Stomach smooth muscle (tissue), 2 donors: Measurements from ENCODE around the gene PELI2.

Source experiments
- H3K27ac ChIP-seq: one replicate; pipeline ENCODE4 v1.7.0; 2013; ENCODE audit warnings: mild to moderate bottlenecking, low read length, inconsistent platforms
- H3K27me3 ChIP-seq, 2 donors: one replicate each; pipeline ENCODE4 v1.7.0; 2013; ENCODE audit warnings: low read length in 2 of 2; ENCODE audit not compliant: insufficient read depth in 2 of 2, control insufficient read depth in 1 of 2
- H3K36me3 ChIP-seq, 2 donors: one replicate each; pipeline ENCODE4 v1.7.0; 2013; ENCODE audit warnings: low read length in 2 of 2; ENCODE audit not compliant: control insufficient read depth in 2 of 2, insufficient read depth in 2 of 2
- H3K4me1 ChIP-seq: one replicate; pipeline ENCODE4 v1.7.0; 2013; ENCODE audit warnings: low read length; ENCODE audit not compliant: control insufficient read depth, insufficient read depth
- H3K4me3 ChIP-seq, 2 donors: one replicate each; pipeline ENCODE4 v1.7.0; 2013; ENCODE audit warnings: low read length in 2 of 2
- H3K9ac ChIP-seq, 2 donors: one replicate each; pipeline ENCODE4 v1.7.0; 2013; ENCODE audit warnings: low read length in 2 of 2, mild to moderate bottlenecking in 1 of 2
- H3K9me3 ChIP-seq, 2 donors: one replicate each; pipeline ENCODE4 v1.7.0; 2013; ENCODE audit warnings: low read length in 2 of 2; ENCODE audit not compliant: control insufficient read depth in 2 of 2
- donor health status: healthy.
- donor health status: Pancreatic carcinoma.

The PELI2 gene

DNA sequence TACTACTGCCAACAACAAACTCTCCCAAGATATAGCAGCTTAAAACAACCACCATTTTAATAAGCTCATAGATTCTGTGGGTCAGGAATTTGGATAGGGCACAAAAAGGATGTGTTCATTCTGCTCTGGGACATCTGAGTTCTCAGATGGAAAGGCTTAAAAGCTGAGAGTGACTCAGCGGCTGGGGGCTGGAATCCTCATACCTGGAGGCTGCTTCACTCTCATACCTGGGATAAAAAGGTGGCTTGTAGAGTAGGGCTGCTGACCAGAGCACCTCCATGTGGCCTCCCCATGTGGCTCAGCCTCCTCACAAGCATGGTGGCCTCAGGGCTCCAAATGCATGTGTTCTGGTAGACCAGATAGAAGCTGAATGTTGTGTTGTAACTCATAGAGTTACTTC, 20.2 kb upstream of the PELI2 start:
- H3K36me3 ChIP-seq: no peaks in the 10 kb centered on the region
- H3K9ac ChIP-seq: no peak overlapping the region
- no peaks in the 10 kb centered on the region for H3K4me1 ChIP-seq
- no peaks in the 10 kb centered on the region for H3K27me3 ChIP-seq
- no peaks in the 10 kb centered on the region for H3K9me3 ChIP-seq
- no peak overlapping the region for H3K4me3 ChIP-seq
- H3K27ac ChIP-seq: no peak overlapping the region

DNA sequence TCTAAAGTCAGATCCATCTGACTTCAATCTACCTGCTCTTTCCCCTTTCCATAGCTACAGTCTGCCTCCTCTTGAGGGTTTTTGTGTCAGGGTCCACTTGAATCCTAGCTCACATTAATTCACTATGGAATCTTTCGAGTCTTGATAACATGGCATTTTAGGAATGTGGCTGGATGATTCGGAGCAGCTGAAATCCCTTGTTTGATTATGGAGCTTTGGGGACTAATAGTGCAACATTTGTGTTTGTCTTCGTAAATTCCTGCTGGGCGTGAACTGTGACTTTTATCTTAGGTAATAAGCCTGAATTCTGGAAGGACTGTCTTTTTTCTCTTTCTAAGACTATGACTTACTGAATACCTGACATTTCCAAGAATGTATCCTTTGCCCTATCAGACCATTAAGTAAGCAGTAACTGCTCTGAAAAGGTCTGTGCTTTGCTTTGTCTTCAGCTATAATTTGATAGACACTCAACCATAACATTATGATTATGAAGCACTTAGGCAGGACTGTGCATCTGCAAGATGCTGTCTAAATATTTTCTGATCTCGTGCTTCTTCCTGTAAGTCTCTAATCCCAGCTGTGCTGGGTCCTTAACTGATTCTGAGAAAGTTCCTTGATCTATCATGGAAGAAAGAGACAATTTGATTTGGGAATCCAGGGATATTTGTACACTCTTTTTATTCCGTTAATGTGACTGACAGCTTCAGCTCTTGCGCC, 19.0 kb upstream of the PELI2 start:
- Histone ChIP-seq H3K4me3 (no peak overlapping the region), H3K36me3 (no peaks in the 10 kb centered on the region), H3K4me1 (no peaks in the 10 kb centered on the region), H3K27ac (no peak overlapping the region), H3K27me3 (no peaks in the 10 kb centered on the region), H3K9me3 (no peaks in the 10 kb centered on the region), H3K9ac (no peak overlapping the region)

DNA sequence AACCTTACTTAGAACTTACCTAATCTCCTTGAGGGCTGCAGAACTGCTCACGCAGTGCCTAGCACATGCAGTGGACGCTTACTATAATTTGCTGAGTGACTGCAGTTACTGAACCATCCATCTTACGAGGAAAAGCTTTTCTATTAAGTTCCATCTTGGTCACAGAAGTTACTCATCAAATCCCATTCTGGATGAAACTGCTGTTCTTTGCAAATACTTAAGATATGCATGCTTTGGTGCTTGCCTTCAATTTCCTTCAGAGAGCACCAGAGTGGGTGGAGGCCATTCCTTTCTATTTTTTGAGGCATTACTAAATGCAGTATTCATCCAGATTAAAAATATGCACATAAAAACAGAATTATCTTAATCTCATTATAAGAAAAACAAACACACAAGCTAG, 17.7 kb upstream of the PELI2 start:
- Histone ChIP-seq H3K9me3 (no peaks in the 10 kb centered on the region), H3K27me3 (no peaks in the 10 kb centered on the region), H3K36me3 (no peaks in the 10 kb centered on the region), H3K4me1 (no peaks in the 10 kb centered on the region), H3K27ac (no peak overlapping the region), H3K9ac (no peak overlapping the region), H3K4me3 (no peak overlapping the region)

DNA sequence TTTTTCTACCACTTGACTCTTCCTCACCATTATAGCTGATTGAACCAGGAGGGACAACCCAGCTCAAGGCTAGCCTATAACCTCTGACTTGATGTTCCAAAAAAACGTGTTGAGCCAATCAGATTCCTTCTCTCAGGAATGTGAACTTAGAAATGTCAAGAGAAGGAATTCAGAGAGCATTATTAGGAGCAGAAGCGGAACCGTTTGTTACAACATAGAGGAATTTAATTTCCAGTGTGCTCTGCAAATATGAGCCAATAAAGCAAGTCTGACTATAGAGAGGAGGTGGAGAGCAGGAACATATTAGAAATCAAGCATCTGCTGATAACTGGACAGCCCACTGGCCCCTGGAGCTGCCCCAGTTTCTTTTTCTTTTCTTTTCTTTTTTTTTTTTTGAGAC, 15.3 kb upstream of the PELI2 start:
- H3K27me3 ChIP-seq: no peaks in the 10 kb centered on the region
- H3K27ac ChIP-seq: no peak overlapping the region
- no peak overlapping the region for H3K4me3 ChIP-seq

DNA sequence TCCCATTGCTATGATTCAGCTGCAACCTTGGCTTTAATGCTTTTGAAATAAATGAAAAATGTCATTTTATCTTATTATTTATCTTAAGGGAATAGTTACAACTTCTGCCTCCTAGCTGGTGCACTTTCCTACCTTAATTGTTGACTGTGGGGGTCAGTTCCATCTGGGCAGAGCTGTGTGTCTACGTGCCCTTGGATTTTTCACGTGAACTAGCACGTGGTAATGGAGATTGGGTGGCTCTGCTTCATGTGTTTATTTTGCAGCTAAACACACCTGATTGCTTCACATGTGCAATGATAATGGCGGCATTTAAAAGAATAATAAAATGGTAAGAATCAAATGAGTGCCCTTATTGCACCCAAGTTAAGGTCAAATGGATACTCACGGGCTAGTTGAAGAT, 10.6 kb upstream of the PELI2 start:
- no peak overlapping the region for H3K27ac ChIP-seq
- H3K9ac ChIP-seq: no peak overlapping the region
- H3K4me3 ChIP-seq: no peak overlapping the region
- no peaks in the 10 kb centered on the region for H3K9me3 ChIP-seq
- H3K4me1 ChIP-seq: no peaks in the 10 kb centered on the region
- H3K27me3 ChIP-seq: no peaks in the 10 kb centered on the region
- H3K36me3 ChIP-seq: no peaks in the 10 kb centered on the region

More for the DNA sequence above, 15.3 kb upstream of the PELI2 start:
- no peaks in the 10 kb centered on the region for H3K4me1 ChIP-seq
- no peaks in the 10 kb centered on the region for H3K36me3 ChIP-seq
- H3K9me3 ChIP-seq: no peaks in the 10 kb centered on the region
- H3K9ac ChIP-seq: no peak overlapping the region

DNA sequence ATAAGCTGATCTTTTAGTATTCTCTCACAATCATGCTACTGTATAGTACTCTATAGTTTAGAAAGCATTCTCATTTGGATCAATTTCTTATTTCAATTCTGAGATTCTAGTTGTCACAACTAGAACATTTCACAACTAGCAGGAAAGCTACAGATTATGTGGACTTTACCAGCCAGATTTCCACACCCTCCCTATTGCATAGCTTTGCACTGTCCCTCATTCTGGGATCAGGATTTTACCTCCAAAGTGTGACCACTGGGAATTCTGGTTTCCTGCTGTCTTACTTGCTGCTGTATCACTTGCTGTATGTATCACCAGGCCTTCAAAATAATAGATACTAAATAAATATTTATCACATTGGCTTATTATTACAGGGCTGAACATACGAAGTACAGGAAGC, 10.2 kb upstream of the PELI2 start:
- Histone ChIP-seq H3K4me1 (no peaks in the 10 kb centered on the region), H3K27ac (no peak overlapping the region), H3K9me3 (no peaks in the 10 kb centered on the region), H3K9ac (no peak overlapping the region), H3K4me3 (no peak overlapping the region), H3K27me3 (no peaks in the 10 kb centered on the region), H3K36me3 (no peaks in the 10 kb centered on the region)

DNA sequence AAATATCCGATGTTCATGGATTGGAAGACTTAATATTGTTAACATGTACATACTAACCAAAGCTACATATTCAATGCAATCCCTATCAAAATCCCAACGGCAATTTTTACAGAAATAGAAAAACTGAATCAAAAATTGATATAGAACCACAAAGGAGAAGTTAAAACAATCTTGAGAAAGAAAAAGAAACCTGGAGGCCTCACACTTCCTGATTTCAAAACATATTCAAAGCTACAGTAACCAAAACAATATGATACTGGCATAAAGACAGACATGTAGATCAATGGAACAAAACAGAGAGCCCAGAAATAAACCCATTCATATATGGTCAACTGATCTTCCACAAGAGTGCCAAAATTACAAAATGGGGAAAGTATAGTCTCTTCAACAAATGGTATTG, 5.4 kb upstream of the PELI2 start:
- Histone ChIP-seq H3K4me3 (no peak overlapping the region), H3K27me3 (no peaks in the 10 kb centered on the region), H3K36me3 (no peaks in the 10 kb centered on the region), H3K27ac (no peak overlapping the region), H3K9me3 (no peaks in the 10 kb centered on the region), H3K4me1 (no peaks in the 10 kb centered on the region), H3K9ac (no peak overlapping the region)

DNA sequence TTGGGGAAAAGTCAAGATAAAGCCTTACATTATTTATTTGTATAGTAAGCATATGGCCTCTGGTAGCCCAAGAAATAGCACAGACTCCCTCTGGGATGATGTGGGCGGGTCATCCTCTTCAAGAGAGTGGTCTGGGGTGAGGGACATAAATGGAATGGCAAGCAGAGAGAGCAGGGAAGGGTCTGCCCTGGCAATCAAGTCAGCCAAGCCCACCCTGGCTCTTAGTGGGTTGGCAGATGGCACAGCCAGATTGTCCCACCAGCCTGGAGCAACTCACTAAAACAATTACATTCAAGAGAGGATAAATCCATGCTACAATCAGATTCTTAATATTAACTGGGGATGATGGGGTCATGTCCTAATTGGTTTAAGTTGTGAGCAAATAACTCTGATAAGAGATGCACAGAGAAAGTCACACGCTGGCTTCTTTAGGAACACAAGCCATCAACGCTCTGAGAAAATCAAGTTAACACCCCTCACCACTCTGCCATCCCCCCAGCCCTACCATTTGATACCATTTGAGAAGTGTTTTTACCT, 2.8 kb upstream of the PELI2 start:
- H3K4me1 ChIP-seq: peaks cover 2% of the 10 kb centered on the region
- no peaks in the 10 kb centered on the region for H3K36me3 ChIP-seq
- no peak overlapping the region for H3K4me3 ChIP-seq
- no peaks in the 10 kb centered on the region for H3K9me3 ChIP-seq
- H3K27ac ChIP-seq: no peak overlapping the region
- no peak overlapping the region for H3K9ac ChIP-seq
- H3K27me3 ChIP-seq: no peaks in the 10 kb centered on the region

DNA sequence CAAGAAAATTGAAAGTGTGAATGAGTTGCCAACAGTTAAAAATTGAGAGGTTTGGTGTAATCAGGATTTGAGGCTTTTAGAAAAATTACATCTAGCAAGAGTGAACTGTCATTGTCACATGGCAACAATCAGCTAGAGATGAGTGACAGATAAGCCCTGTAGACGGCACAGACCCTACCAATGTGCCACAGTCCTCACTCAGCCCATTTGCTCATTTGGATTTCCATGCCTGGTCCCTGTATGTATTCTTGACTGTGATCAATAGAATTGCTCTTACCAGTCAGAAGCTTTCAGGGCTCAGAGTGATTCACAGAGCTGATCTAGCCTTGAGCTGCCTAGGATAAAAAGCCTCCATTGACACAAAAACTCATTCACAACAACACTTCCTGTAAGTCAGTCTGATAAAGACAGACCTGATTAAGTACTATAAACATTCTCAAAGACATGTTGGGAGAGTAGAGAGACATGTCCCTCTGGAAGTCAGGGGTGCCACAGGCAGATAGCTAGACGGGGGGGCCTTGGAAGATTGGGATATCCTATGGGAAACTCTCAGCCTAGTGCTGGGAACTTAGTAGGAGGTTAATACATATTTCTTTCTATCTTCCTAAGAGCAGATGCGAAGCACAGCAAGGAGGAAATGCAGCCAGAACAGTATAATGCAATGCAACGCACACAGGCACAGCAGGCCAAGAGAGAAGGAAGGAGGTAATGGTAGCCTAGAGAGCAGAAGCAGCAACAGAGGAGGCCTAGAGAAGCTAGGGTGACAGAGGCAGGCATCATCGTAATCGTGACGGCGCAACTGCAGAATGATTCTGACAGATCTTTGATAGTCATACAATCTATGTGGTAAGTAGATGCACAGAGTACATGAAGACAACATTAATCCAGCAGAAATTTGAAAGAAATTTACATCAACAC, 2.0 kb upstream of the PELI2 start:
- Histone ChIP-seq H3K4me3 (no peak overlapping the region), H3K4me1 (peaks cover 4% of the 10 kb centered on the region), H3K36me3 (no peaks in the 10 kb centered on the region), H3K9me3 (no peaks in the 10 kb centered on the region), H3K9ac (no peak overlapping the region), H3K27ac (no peak overlapping the region), H3K27me3 (no peaks in the 10 kb centered on the region)

DNA sequence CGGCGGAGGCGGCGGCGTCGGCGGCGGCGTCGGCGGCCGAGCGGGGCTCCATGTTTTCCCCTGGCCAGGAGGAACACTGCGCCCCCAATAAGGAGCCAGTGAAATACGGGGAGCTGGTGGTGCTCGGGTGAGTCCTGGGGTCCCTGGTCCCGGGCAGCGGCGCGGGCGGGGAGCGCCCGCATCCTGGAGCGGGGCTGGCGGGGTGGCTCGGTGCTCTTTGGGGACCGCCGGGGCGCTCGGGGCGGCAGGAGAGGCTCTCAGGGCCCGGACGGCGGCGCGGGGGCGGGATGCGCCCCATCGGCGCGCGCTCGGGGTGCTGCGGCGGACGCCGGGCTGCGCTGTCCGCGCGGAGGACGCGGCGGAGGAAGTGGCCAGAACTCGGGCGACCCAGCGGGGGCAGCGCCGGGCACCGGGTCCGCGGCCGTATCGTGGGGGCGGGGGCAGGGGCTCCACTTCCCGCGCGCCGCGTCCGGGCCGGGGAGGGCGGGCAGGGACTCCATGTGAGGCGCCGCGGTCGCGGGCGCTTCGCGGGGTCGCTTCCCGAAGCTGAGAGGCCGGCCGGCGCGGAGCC, 485 bp downstream of the PELI2 start:
- H3K27ac ChIP-seq: peak overlapping the region; percentile 53
- no peaks in the 10 kb centered on the region for H3K9me3 ChIP-seq
- peak overlapping the region; percentile 77 to 81 for H3K4me3 ChIP-seq
- no peaks in the 10 kb centered on the region for H3K27me3 ChIP-seq
- peaks cover 4% of the 10 kb centered on the region for H3K4me1 ChIP-seq
- H3K9ac ChIP-seq: peak overlapping the region; percentile 57 to 60
- no peaks in the 10 kb centered on the region for H3K36me3 ChIP-seq
